ENCODE data around the gene CC2D2B.

GRCh38 chr10:95896071-95896850, 11.5 kb upstream of the CC2D2B start:
- TF ChIP-seq, protein P1, sequence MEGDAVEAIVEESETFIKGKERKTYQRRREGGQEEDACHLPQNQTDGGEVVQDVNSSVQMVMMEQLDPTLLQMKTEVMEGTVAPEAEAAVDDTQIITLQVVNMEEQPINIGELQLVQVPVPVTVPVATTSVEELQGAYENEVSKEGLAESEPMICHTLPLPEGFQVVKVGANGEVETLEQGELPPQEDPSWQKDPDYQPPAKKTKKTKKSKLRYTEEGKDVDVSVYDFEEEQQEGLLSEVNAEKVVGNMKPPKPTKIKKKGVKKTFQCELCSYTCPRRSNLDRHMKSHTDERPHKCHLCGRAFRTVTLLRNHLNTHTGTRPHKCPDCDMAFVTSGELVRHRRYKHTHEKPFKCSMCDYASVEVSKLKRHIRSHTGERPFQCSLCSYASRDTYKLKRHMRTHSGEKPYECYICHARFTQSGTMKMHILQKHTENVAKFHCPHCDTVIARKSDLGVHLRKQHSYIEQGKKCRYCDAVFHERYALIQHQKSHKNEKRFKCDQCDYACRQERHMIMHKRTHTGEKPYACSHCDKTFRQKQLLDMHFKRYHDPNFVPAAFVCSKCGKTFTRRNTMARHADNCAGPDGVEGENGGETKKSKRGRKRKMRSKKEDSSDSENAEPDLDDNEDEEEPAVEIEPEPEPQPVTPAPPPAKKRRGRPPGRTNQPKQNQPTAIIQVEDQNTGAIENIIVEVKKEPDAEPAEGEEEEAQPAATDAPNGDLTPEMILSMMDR (IDR thresholded peaks at IDR 0.05): no peak
- no peak for TF ChIP-seq POLR2A (IDR thresholded peaks at IDR 0.05)
